SJSA1 (cell line): ENCODE results near the gene PGM1. TPM values are rescaled to one million over a fixed set of nuclear protein-coding genes. Genes with fewer than 3 reads are reported as not detected.
A peak's percentile ranks its signal among the peaks of the same experiment; 100 is the strongest.

ENCODE experiments used
- DNase-seq, 2 experiments: peaks; one replicate each; pipeline ENCODE4 v3.0.0-alpha.2; 2015 to 2020; ENCODE audit warnings: low spot score in 2 of 2, low read depth in 1 of 2
- H3K27ac ChIP-seq: fragments of 250-450 bp; sonication (Bioruptor Pico); 2 replicates; pipeline ENCODE4 v1.5.1; 2020; ENCODE audit warnings: mild to moderate bottlenecking, moderate library complexity
- H3K27me3 ChIP-seq: fragments of 250-450 bp; sonication (Bioruptor Pico); replicated peaks from 2 replicates; pipeline ENCODE4 v1.5.1; 2020; ENCODE audit warnings: mild to moderate bottlenecking, moderate library complexity
- H3K36me3 ChIP-seq: fragments of 250-450 bp; sonication (Bioruptor Pico); 2 replicates; pipeline ENCODE4 v1.5.1; 2020; ENCODE audit warnings: mild to moderate bottlenecking
- H3K4me1 ChIP-seq: fragments of 250-450 bp; sonication (Bioruptor Pico); replicated peaks from 2 replicates; pipeline ENCODE4 v1.6.1; 2021; ENCODE audit warnings: mild to moderate bottlenecking
- H3K4me3 ChIP-seq: fragments of 250-450 bp; sonication (Bioruptor Pico); 2 replicates; pipeline ENCODE4 v1.5.1; 2020; ENCODE audit warnings: mild to moderate bottlenecking
- H3K9me3 ChIP-seq: fragments of 250-450 bp; sonication (Bioruptor Pico); replicated peaks from 2 replicates; pipeline ENCODE4 v1.5.1; 2020; ENCODE audit warnings: mild to moderate bottlenecking
- total RNA-seq: library from RNA; depleted of rRNA; stranded (reverse); fragments of >200 nt; shearing (Covaris generic); gene quantifications from 2 replicates; pipeline ENCODE4 v1.2.3, GENCODE V29; 2014

Gene PGM1
- total RNA-seq, 1 experiment from 2014 or later: 42.6 TPM

DNA sequence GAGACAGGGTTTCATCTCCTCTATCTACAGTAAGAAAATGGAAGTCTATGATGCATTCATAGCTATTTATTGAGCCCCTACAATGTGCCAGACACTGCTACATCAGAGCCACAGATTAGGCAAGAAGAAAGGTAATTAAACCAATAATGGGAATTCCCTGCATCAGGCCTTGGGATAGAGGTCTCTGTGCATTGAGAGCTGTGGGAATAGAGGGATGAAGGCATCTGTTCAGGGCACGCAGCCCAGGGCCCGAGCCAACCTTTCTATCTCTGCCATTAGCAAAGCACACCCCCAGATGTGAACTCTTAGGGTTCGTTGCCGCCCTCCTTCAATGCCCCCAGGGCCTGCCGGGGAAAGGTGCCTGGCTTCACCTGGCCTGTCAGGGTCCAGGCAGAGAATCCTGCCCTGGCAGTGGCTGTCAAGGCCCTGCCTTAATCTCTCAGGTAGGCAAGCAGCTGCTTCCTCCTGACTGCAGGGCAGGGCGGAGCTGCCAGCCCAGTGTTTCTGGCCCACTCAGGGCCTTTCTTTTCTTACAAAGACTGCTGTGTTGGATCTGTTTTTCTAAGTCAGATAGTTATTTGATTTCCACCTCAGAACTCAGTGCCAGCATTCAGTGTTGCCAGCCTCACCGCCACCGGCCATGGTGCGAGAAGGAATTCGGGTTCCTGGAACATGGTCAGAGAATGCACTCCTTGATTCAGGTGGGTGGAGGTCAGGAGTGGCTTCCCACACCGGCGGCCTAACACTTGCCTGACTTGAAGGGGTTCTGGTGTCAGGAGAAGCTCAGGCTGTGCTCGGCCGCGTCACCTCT is 76.1 kb downstream of the PGM1 start:
- Histone ChIP-seq H3K9me3 (peaks cover 6% of the 10 kb centered on the region), H3K27me3 (no peaks in the 10 kb centered on the region), H3K4me1 (peaks cover 2% of the 10 kb centered on the region; the same call in 1 of the 2 replicates), H3K36me3 (no peaks in the 10 kb centered on the region), H3K4me3 (no peak overlapping the region), H3K27ac (no peak overlapping the region)
- no peak for DNase-seq

DNA sequence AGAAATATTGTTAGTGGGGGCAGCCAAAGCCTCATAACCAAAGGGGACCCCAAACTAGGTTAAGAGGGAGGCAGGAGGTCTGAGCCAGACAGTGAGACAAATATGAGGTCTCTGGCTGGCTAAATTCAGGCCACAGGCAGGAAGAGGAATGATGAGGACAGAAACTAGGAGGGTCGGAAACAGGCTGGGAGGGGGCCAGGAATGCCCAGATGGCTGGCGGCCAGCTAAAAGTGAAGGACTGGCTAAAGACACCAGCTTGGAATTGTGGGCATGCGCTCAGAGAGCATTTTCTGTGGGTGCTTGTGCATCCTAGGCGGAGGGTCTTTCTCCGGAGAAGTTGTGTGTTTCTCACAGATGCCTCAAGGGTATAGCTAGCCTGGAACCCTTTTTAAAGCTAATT is 77.0 kb downstream of the PGM1 start:
- Histone ChIP-seq H3K4me1 (peaks cover 7% of the 10 kb centered on the region; the same call in 1 of the 2 replicates), H3K27me3 (no peaks in the 10 kb centered on the region), H3K36me3 (no peaks in the 10 kb centered on the region), H3K27ac (no peak overlapping the region), H3K4me3 (no peak overlapping the region), H3K9me3 (peaks cover 4% of the 10 kb centered on the region)
- no peak for DNase-seq

DNA sequence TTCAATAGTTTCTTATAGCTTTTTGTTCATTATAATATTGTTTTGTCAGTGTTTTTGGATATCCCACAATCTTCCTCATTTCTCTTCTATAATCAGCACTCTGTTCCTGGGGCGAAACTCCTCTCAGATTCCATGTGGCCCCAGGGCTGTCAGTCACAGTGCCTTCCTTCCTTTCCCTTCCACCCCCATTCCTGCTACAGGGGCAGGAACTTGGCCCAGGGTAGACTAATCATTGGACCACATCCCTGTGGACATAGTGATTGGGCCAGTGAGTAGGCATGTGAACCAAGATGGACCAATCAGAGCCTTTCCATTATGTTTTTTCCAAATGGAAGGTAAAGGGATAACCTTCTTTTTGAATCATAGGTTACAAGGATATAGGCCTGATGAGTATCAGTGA is 78.3 kb downstream of the PGM1 start:
- Histone ChIP-seq H3K36me3 (no peaks in the 10 kb centered on the region), H3K4me1 (peaks cover 7% of the 10 kb centered on the region; the same call in 1 of the 2 replicates), H3K27me3 (no peaks in the 10 kb centered on the region), H3K9me3 (no peaks in the 10 kb centered on the region; the same call in 1 of the 2 replicates), H3K4me3 (no peak overlapping the region), H3K27ac (no peak overlapping the region)
- no peak for DNase-seq

DNA sequence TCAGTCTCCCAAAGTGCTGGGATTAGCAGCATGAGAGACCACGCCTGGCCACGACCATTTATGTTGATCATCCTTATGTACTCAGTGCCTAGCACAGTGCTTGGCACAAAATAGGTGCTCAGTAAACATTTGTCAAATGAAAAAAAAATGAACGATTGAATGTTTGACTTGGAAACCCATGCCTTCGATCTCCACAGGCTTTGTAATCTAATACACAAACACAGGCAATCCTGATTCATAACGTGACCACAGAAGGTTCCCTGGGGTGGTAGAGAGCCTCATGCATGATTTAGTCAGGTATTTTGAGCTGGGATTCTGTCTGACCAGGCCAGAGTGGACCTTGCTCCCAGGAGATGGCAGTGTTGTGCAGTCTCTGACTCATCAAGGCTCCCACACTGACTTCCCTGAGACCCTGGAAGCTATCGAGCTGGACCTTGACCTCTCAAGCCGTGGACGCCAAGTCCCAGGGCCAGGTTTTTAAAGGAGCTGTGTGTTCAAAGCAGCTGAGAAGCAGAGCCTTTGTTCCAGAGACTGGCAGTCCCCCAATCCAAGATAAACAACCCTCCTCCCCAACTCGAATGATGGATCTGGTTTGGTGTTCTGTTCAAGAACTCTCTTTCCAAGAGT is 81.1 kb downstream of the PGM1 start:
- Histone ChIP-seq H3K9me3 (no peaks in the 10 kb centered on the region), H3K4me3 (no peak overlapping the region), H3K27me3 (no peaks in the 10 kb centered on the region), H3K36me3 (no peaks in the 10 kb centered on the region), H3K27ac (no peak overlapping the region), H3K4me1 (peaks cover 7% of the 10 kb centered on the region; the same call in 1 of the 2 replicates)
- DNase-seq: peak; percentile 60 to 74

DNA sequence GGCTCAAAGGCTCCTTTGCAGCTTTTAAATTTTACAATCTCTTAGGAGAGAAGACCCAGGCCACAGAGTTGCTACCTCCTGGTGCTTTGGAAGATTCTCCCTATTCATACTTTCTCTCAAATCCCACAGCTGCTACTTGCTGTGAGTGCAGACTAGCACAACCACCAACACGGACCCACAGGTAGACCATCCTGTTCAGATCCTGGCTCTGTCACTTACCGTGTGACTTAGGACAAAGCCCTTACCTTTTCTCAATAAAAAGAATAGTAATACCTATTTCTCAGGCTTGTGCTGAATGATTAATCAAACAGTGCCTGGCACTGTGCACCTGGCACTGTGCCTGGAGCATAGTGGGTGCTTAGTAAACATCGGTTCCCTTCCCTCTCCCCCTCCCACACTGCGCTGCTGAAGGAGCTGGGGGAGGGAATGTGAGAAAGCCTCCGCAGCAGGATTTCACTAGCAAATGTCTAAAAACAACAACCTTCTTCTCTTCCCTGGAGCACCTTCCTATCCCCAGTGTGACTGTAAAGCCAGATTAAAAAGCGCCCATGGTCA is 81.7 kb downstream of the PGM1 start:
- Histone ChIP-seq H3K9me3 (no peaks in the 10 kb centered on the region), H3K27ac (no peak overlapping the region), H3K36me3 (no peaks in the 10 kb centered on the region), H3K4me3 (no peak overlapping the region), H3K27me3 (no peaks in the 10 kb centered on the region), H3K4me1 (peaks cover 7% of the 10 kb centered on the region; the same call in 1 of the 2 replicates)
- DNase-seq: no peak

DNA sequence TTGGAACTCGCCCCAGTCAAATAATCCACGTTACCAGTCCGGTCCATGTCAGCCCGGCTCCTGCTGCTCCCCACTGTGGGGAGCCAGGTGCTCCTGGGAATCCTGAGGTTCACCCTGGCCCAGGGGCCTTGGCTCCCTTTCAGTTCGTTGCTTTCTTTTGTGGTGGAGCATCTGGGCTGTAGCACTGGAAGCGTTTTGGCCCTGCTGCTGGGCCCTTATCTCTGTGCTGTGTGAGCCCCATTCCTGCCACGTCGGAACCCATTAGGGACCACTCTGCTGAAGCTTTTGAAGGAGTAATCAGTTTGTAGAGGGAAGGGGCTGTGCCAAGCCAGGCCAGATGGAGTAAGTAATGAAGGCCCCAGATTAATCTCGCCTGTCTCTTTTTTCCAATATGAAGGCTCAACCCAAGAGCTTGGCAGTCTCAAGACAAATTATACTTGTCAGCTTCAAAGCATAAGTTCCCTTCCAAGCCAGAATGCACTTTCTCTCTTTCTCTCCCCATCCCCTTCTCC is 82.3 kb downstream of the PGM1 start:
- no peaks in the 10 kb centered on the region for H3K27me3 ChIP-seq
- peaks cover 7% of the 10 kb centered on the region; the same call in 1 of the 2 replicates for H3K4me1 ChIP-seq
- no peak overlapping the region for H3K27ac ChIP-seq
- no peaks in the 10 kb centered on the region for H3K36me3 ChIP-seq
- H3K9me3 ChIP-seq: no peaks in the 10 kb centered on the region
- no peak for DNase-seq
- no peak overlapping the region for H3K4me3 ChIP-seq

DNA sequence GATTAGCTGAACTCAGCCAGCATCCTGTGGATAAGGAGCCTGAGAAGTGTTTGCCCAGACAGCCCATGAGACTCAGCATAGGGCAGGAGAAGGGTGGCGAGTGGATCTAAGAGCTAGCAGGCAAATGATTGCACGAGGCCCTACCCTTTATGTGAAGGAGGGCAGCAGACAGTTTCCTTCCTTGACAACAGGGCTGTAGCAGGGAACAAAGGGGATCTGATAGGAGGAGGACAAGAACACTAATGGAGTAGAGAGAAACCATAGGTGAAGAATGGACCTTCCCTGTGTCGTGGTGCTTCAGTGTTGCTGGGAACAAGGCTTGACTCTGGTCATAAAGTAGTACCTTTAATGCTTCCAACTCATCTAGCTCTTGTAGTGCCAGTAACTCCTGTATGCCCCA is 84.3 kb downstream of the PGM1 start:
- H3K4me1 ChIP-seq: peaks cover 14% of the 10 kb centered on the region
- H3K27ac ChIP-seq: no peak overlapping the region
- no peak for DNase-seq
- H3K4me3 ChIP-seq: no peak overlapping the region
- H3K36me3 ChIP-seq: no peaks in the 10 kb centered on the region
- H3K27me3 ChIP-seq: no peaks in the 10 kb centered on the region
- H3K9me3 ChIP-seq: no peaks in the 10 kb centered on the region

DNA sequence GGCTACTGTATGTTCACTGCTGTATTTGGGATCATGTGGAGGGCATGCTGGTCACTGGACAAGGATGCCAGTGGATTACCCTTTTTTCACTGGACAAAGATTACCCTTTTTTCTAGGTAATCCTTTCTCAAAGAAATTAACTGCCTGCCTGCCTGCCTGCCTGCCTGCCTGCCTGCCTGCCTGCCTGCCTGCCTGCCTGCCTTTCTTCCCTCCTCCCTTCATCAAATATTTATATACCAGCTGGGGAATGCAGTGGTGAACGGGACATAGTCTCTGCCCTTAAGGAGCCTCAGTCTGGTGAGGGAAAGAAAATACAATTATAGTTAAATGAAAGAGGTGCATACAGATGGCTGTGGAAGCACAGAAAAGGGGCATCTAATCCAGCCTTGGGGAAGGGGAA is 85.0 kb downstream of the PGM1 start:
- H3K36me3 ChIP-seq: no peaks in the 10 kb centered on the region
- H3K4me1 ChIP-seq: peaks cover 15% of the 10 kb centered on the region
- no peak overlapping the region for H3K4me3 ChIP-seq
- H3K27me3 ChIP-seq: no peaks in the 10 kb centered on the region
- no peak for DNase-seq
- no peak overlapping the region for H3K27ac ChIP-seq
- H3K9me3 ChIP-seq: no peaks in the 10 kb centered on the region

DNA sequence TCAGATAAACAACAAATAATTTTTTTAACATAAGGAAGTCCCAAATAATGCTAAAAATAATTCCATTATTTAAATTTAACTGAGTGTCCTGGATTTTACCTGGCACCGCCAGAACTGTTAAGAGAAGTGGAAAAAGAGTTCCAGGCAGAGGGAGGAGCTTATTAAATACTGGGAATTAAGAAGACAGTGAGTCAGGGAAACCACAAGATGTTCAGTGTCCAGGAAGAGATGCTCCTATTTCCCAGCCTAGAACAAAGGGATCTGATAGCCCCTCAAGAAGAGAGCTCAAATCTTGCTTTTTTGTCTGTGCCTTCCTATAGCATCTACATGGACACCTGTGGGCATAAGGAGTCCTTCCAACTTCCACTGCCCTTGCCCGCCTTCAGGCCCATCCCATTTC is 85.9 kb downstream of the PGM1 start:
- H3K4me1 ChIP-seq: peaks cover 15% of the 10 kb centered on the region
- no peaks in the 10 kb centered on the region for H3K36me3 ChIP-seq
- no peaks in the 10 kb centered on the region for H3K9me3 ChIP-seq
- DNase-seq: no peak
- H3K27me3 ChIP-seq: no peaks in the 10 kb centered on the region
- H3K27ac ChIP-seq: no peak overlapping the region
- H3K4me3 ChIP-seq: no peak overlapping the region

DNA sequence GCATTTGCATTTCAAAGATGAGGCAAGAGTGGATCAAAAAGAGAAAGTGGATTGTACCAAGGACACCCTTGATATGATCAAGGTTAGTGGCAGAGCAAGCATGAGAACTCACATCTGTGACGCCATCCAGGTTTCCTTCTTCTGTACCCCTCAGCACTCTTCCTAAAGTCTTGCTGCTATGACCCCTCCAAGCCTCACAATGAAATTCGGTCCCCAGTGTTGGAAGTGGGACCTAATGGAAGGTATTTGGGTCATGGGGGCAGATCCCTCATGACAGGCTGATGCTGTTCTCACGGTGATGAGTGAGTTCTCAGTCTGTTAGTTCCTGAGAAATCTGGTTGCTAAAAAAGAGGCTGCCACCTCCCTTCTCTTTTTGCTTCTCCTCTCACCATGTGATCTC is 86.4 kb downstream of the PGM1 start:
- Histone ChIP-seq H3K4me1 (peaks cover 10% of the 10 kb centered on the region), H3K27me3 (no peaks in the 10 kb centered on the region), H3K36me3 (no peaks in the 10 kb centered on the region), H3K9me3 (no peaks in the 10 kb centered on the region), H3K27ac (no peak overlapping the region), H3K4me3 (no peak overlapping the region)
- DNase-seq: no peak

DNA sequence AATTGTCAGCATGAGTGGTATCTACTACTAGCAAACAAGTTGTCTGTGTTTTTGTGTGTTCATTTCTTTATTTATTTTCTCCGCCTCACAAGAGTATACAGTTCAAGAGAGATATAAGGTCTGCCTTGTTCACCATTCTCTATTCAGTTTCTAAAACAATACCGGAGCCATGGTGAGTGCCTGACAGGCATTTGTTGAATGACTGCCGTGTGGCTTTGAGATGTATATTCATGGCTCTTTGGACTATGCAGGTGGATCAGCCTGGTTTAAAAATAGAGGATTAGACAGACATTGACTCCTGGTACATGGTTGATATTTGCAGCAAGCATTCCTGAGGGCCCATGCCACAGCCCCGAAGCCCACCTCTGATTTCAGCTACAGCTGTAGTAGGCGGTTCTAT is 89.7 kb downstream of the PGM1 start:
- no peak overlapping the region for H3K27ac ChIP-seq
- no peak for DNase-seq
- no peaks in the 10 kb centered on the region for H3K27me3 ChIP-seq
- H3K36me3 ChIP-seq: no peaks in the 10 kb centered on the region
- H3K9me3 ChIP-seq: no peaks in the 10 kb centered on the region
- H3K4me1 ChIP-seq: peaks cover 8% of the 10 kb centered on the region
- no peak overlapping the region for H3K4me3 ChIP-seq

DNA sequence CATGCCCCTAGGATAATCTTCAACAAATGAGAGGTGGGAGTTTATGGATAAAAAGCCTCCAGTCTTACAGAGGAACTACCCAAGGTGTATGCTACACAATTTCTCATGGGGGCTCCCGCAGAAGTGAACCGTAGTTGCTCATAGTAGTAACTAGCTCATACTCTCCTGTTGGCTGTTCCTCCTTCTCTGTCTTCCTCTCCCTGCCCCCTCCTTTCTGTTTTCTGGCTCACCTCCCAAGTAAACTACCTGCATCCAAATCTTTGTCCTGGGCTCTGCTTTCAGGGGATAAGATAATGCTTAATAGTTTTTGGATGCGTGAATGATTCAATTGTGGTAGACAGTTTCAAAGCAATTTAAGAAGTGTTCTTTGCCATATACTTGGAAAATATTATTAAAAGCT is 90.5 kb downstream of the PGM1 start:
- no peak for DNase-seq
- H3K27ac ChIP-seq: no peak overlapping the region
- no peak overlapping the region for H3K4me3 ChIP-seq
- peaks cover 13% of the 10 kb centered on the region for H3K4me1 ChIP-seq
- no peaks in the 10 kb centered on the region for H3K27me3 ChIP-seq
- H3K9me3 ChIP-seq: no peaks in the 10 kb centered on the region
- no peaks in the 10 kb centered on the region for H3K36me3 ChIP-seq

DNA sequence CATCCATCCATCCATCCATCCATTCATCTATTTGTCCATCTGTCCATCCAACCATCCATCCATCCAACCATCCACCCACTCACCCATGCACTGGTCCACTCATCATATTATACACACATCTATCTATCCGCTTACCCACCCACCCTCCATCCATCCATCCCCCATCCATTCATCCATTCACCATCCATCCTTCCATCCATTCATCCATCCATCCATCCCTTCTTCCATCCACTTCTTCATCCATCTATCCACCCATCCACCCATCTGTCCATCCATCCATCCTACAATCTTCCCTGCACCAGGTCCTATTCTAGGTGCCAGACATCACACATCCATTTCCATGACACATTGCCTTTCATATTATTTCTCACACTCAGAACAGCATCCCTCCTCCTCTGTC is 93.5 kb downstream of the PGM1 start:
- Histone ChIP-seq H3K9me3 (no peaks in the 10 kb centered on the region), H3K27ac (no peak overlapping the region), H3K27me3 (no peaks in the 10 kb centered on the region), H3K4me3 (no peak overlapping the region), H3K36me3 (no peaks in the 10 kb centered on the region), H3K4me1 (peaks cover 13% of the 10 kb centered on the region)
- DNase-seq: no peak

DNA sequence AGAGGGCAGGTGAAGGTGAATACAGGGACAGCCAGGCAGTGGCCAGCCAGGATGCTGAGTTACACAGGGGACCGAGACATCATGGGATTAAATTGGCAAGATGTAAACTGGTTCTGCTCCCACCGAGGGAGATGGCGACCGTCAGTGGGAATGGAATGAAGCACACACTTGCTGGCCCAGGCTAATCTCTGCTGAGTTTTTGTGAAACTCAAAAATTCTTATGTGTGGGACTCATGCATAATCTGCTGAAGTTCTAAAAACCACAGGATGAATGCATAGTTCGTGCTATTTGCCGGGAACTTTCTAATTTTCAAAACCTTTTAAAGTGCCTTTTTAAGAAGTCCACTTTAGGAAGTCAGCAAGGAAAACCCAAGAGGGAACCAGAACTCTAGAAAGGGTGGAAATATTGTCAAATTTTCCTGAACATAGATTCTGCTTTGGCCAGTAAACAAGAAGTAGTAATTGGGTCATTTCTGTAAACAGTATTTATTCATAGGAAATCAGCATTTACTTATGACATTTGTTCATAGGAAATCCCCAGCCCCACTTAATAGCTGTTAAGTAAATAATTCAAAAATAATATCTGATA is 95.2 kb downstream of the PGM1 start:
- DNase-seq: no peak
- Histone ChIP-seq H3K27ac (no peak overlapping the region), H3K4me1 (peaks cover 5% of the 10 kb centered on the region), H3K27me3 (no peaks in the 10 kb centered on the region), H3K4me3 (no peak overlapping the region), H3K36me3 (no peaks in the 10 kb centered on the region), H3K9me3 (no peaks in the 10 kb centered on the region)
